Endothelial cell of umbilical vein (primary cell): ENCODE data around the gene CLIP3. TPM values are rescaled to one million over a fixed set of nuclear protein-coding genes. Genes with fewer than 3 reads are reported as not detected.
A peak's percentile ranks its signal among the peaks of the same experiment; 100 is the strongest.

ENCODE experiments used
- Bru-seq: library from RNA; stranded (reverse); fragments of 400-500 nt; gene quantifications from one replicate; lab custom pipeline; 2021; lab: Mats Ljungman, UMichigan
- BruChase-seq, 2 experiments: library from RNA; stranded (reverse); fragments of 400-500 nt; gene quantifications; one replicate each; lab custom pipeline; 2021; lab: Mats Ljungman, UMichigan
- BruUV-seq: library from RNA; stranded (reverse); fragments of 400-500 nt; replicated peaks from 2 replicates; lab custom pipeline; 2021; lab: Mats Ljungman, UMichigan
- CTCF ChIA-PET: fragments of 300-600, 350-600 bp; sonication (Branson Sonifier 250); formaldehyde crosslinking; loops from one replicate; lab custom pipeline; 2021; ENCODE audit warnings: antibody characterized with exemption, inconsistent platforms; lab: Charles Lee
- POLR2A ChIA-PET: fragments of 300-600, 350-600 bp; sonication (Branson Sonifier 250); formaldehyde crosslinking; loops from one replicate; lab custom pipeline; 2021; ENCODE audit warnings: antibody characterized with exemption, inconsistent platforms; lab: Charles Lee
- DNase-seq: peaks from one replicate; pipeline ENCODE4 v3.0.0-alpha.2; 2011; ENCODE audit warnings: low read depth, low spot score
- FAIRE-seq: peaks from 2 replicates; lab custom pipeline; 2011; peaks lifted over from hg19 to GRCh38; lab: Jason Lieb, UNC
- H2AFZ ChIP-seq: 2 replicates; pipeline ENCODE4 v1.6.0; 2012; ENCODE audit warnings: low read depth, low read length, control low read depth, inconsistent platforms
- H3K27ac ChIP-seq: 2 replicates; pipeline ENCODE4 v1.5.1; 2011; ENCODE audit warnings: low read depth, mild to moderate bottlenecking, control low read depth, low read length, moderate library complexity; ENCODE audit not compliant: insufficient read depth
- H3K27me3 ChIP-seq, 2 experiments: 2 replicates each; pipeline versions ENCODE4 v1.6.0 to v1.6.1; 2011; ENCODE audit warnings: low read length in 2 of 2, mixed read lengths in 1 of 2; ENCODE audit not compliant: control insufficient read depth in 2 of 2, insufficient read depth in 2 of 2
- H3K36me3 ChIP-seq, 2 experiments: 2 replicates in 1 of 2; 3 replicates in 1 of 2; pipeline ENCODE4 v1.5.1; 2011; ENCODE audit warnings: low read length in 2 of 2, mild to moderate bottlenecking in 1 of 2, moderate library complexity in 1 of 2; ENCODE audit not compliant: control insufficient read depth in 2 of 2, insufficient read depth in 2 of 2; ENCODE audit errors: extremely low read depth in 1 of 2
- H3K4me1 ChIP-seq: 3 replicates; pipeline ENCODE4 v1.5.1; 2011; ENCODE audit warnings: mild to moderate bottlenecking, low read length; ENCODE audit not compliant: control insufficient read depth, insufficient read depth; ENCODE audit errors: extremely low read depth
- H3K4me2 ChIP-seq: 2 replicates; pipeline ENCODE4 v1.6.1; 2011; ENCODE audit warnings: low read length, control low read depth, mixed read lengths; ENCODE audit not compliant: insufficient read depth
- H3K4me3 ChIP-seq, 3 experiments: fragments of 200-600 bp in 1 of 3; sonication (generic), shearing (Covaris generic) in 1 of 3; replicated peaks in 1 of 3; 2 replicates each; pipeline ENCODE4 v1.5.1; 2011 to 2016; ENCODE audit warnings: control low read depth in 3 of 3, low read length in 3 of 3, mild to moderate bottlenecking in 2 of 3, inconsistent platforms in 1 of 3, low read depth in 1 of 3, moderate library complexity in 1 of 3; ENCODE audit not compliant: insufficient read depth in 1 of 3
- H3K79me2 ChIP-seq: 2 replicates; pipeline ENCODE4 v1.6.0; 2012; ENCODE audit warnings: low read length, inconsistent platforms; ENCODE audit not compliant: control insufficient read depth, insufficient read depth
- H3K9ac ChIP-seq: replicated peaks from 2 replicates; pipeline ENCODE3; 2011; ENCODE audit warnings: low read length, control low read depth; ENCODE audit not compliant: insufficient read depth; ENCODE audit errors: extremely low read depth
- H3K9me1 ChIP-seq: replicated peaks from 3 replicates; pipeline ENCODE4 v1.6.0; 2011; ENCODE audit warnings: mild to moderate bottlenecking, low read length; ENCODE audit not compliant: control insufficient read depth, insufficient read depth; ENCODE audit errors: extremely low read depth
- H3K9me3 ChIP-seq: replicated peaks from 2 replicates; pipeline ENCODE4 v1.5.1; 2012; ENCODE audit warnings: low read length, inconsistent platforms; ENCODE audit not compliant: control insufficient read depth, insufficient read depth
- H4K20me1 ChIP-seq: replicated peaks from 2 replicates; pipeline ENCODE3; 2011; ENCODE audit warnings: mild to moderate bottlenecking, low read length; ENCODE audit not compliant: control insufficient read depth, insufficient read depth; ENCODE audit errors: extremely low read depth
- EZH2 ChIP-seq: IDR thresholded peaks from 2 replicates; pipeline ENCODE4 v1.6.1; 2012; ENCODE audit warnings: borderline replicate concordance, low read depth, mild to moderate bottlenecking, moderate library complexity, low read length, inconsistent platforms; ENCODE audit not compliant: severe bottlenecking
- POLR2AphosphoS5 ChIP-seq: IDR thresholded peaks from 2 replicates; pipeline ENCODE4 v1.6.1; 2012; ENCODE audit warnings: low read depth, mild to moderate bottlenecking, control low read depth, low read length, moderate library complexity; ENCODE audit not compliant: insufficient read depth
- dilution Hi-C: fragments of 300-500 bp; cut with MboI; formaldehyde crosslinking; loops from one replicate; pipeline ENCODE4 v1.15.0; 2019; ENCODE audit warnings: low sequenced_read_pairs; ENCODE audit not compliant: extremely low pct_ligation_motif_present
- intact Hi-C: fragments of 100-400 bp; cut with micrococcal nuclease; formaldehyde crosslinking; loops from one replicate; pipeline ENCODE4 v1.10.0; 2022
- long read RNA-seq: library from polyadenylated mRNA; stranded (forward); transcript quantifications from one replicate; pipeline ENCODE4 v2.0.0, GENCODE V29; 2021
- polyA minus RNA-seq, 3 experiments: library from RNA; depleted of rRNA, polyadenylated mRNA; stranded (reverse); fragments of >200 nt; gene quantifications; 1 replicate in 1 of 3; 2 replicates in 2 of 3; pipeline ENCODE4 v1.2.3, GENCODE V29; 2011
- polyA plus RNA-seq, 4 experiments: library from polyadenylated mRNA; depleted of rRNA in 3 of 4; stranded (reverse) in 3 of 4; unstranded in 1 of 4; fragments of >200 nt; gene quantifications; 2 replicates each; pipeline versions ENCODE4 v1.2.1 to v1.2.3, GENCODE V29; 2011 to 2012; ENCODE audit warnings: missing spikeins in 1 of 4
- total RNA-seq: library from RNA; stranded (reverse); gene quantifications from 2 replicates; pipeline ENCODE4 v1.2.3, GENCODE V29; 2021

Gene CLIP3, protein sequence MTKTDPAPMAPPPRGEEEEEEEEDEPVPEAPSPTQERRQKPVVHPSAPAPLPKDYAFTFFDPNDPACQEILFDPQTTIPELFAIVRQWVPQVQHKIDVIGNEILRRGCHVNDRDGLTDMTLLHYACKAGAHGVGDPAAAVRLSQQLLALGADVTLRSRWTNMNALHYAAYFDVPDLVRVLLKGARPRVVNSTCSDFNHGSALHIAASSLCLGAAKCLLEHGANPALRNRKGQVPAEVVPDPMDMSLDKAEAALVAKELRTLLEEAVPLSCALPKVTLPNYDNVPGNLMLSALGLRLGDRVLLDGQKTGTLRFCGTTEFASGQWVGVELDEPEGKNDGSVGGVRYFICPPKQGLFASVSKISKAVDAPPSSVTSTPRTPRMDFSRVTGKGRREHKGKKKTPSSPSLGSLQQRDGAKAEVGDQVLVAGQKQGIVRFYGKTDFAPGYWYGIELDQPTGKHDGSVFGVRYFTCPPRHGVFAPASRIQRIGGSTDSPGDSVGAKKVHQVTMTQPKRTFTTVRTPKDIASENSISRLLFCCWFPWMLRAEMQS
- total RNA-seq (21.0 and 24.4 TPM in 2 replicates), polyA plus RNA-seq (4.7 and 7.0 TPM in 2 replicates), polyA minus RNA-seq (9.2 and 12.0 TPM in 2 replicates), Bru-seq, nascent RNA (percentile 38 among the genes with signal in this experiment), BruChase-seq, experiment 1, labeled RNA remaining after a 6-hour chase (percentile 69 among the genes with signal in this experiment), BruChase-seq, experiment 2, labeled RNA remaining after a 2-hour chase (percentile 50 among the genes with signal in this experiment)
- 8.4 and 10.2 TPM in 2 replicates for polyA plus RNA-seq (2011; cell fraction: cytosol; rRNA removed)
- polyA plus RNA-seq (2011; cell fraction: nucleus; rRNA removed), result 6.9 and 9.2 TPM in 2 replicates
- 27.5 and 38.3 TPM in 2 replicates for polyA plus RNA-seq (2012)
- not detected for polyA minus RNA-seq (2011; cell fraction: cytosol; rRNA and poly(A)+ RNA removed)
- polyA minus RNA-seq (2011; cell fraction: nucleus; rRNA and poly(A)+ RNA removed), result 3.0 and 12.1 TPM in 2 replicates
- long read RNA-seq, partial matches to known transcripts, result 22 of 71 reads
- long read RNA-seq, other reads (novel, unspliced or antisense), result 47 of 71 reads

DNA sequence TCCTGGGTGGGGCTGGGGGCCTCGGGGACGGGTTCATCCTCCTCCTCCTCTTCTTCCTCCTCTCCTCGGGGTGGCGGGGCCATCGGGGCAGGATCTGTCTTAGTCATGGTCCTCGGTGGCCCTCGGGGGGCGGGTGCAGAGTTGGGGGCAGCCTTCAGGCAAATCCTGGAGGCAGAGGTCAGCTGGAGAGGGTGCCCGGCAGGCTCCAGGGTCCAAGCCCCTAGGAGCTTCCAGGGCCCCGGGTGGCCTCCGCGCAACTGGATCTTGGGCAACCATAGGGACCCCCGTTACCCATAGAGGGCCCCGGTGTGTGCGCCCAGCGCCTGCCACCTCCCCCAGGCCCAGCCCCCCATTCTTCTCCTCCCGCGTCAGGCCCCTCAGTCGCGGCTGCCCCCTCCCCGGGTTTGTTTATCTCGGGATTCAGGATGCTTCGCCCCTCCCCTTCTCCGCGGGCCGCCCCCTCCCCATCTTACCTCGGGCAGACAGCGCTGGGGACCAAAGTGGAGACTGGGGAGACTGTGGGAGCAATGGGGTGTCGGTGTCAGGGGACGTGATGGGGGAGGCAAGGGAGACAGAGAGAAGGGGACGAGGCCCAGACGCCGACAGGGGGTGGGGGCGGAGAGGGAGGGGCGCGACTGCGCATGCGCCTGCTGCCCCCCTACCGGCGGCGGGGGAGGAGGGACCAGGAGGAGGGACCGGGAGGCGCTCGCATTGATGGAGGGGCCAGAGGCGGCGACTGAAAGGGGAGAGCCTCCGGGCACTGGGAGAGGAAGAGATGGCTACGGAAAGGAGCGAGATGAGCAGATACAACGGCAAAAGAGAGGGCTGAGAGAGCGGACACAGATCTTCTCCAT lies at the start of gene CLIP3:
Gene CLIP3, minus strand, starts transcription at position 623 of the 854 bp plus-strand sequence. Its CDS starts 516 bp downstream, at position 107.
- peak; percentile 62 for FAIRE-seq
- H2AFZ ChIP-seq, result peak within 1 kb of the TSS; percentile 98
- dilution Hi-C loops (no loop called here), intact Hi-C loops (loop anchor here (1.0 kb wide), 1 partner anchor 22 kb away; the partner anchor contains the start of genes THAP8 and WDR62)
- H3K9me3 ChIP-seq, result no peaks in the 10 kb centered on the region
- no peaks in the 10 kb centered on the region for H3K9me1 ChIP-seq
- TF ChIP-seq EZH2 (no peak), POLR2AphosphoS5 (peak; percentile 19)
- peak within 1 kb of the TSS; percentile 63 to 88 (median 74) for H3K4me3 ChIP-seq
- H3K36me3 ChIP-seq, result peaks cover 0 to under 1% of the 10 kb centered on the region in 2 experiments
- peak within 1 kb of the TSS; percentile 55 for H3K9ac ChIP-seq
- DNase-seq, result peak; percentile 64
- H4K20me1 ChIP-seq, result no peaks in the 10 kb centered on the region
- BruUV-seq, result no TSS peak
- H3K4me2 ChIP-seq, result peak within 1 kb of the TSS; percentile 87
- ChIA-PET POLR2A (no interaction called here), CTCF (interaction anchor here (1.3 kb wide), 1 partner anchor 18 kb away, joined by 3 read pairs; the partner anchor contains the start of gene ALKBH6)
- H3K4me1 ChIP-seq, result peaks cover 6% of the 10 kb centered on the region
- no peaks in the 10 kb centered on the region for H3K27me3 ChIP-seq
- no peak within 1 kb of the TSS for H3K27ac ChIP-seq
- no peaks in the 10 kb centered on the region for H3K79me2 ChIP-seq
